Parathyroid adenoma (tissue), 2 donors: ENCODE results near the gene TMEM168.

Experiments used
- H2AFZ ChIP-seq: fragments of 300-600 bp; sonication (generic); one replicate; pipeline ENCODE4 v1.7.0; 2017; ENCODE audit warnings: antibody characterized with exemption, mild to moderate bottlenecking
- H3K27ac ChIP-seq: fragments of 300-600 bp; sonication (generic); one replicate; pipeline ENCODE4 v1.7.0; 2017
- H3K27me3 ChIP-seq: fragments of 300-600 bp; sonication (generic); one replicate; pipeline ENCODE4 v1.7.0; 2017; ENCODE audit warnings: low read length; ENCODE audit not compliant: control insufficient read depth, insufficient read depth
- H3K36me3 ChIP-seq: fragments of 300-600 bp; sonication (generic); one replicate; pipeline ENCODE4 v1.7.0; 2017; ENCODE audit warnings: low read length; ENCODE audit not compliant: control insufficient read depth, insufficient read depth
- H3K4me1 ChIP-seq: fragments of 300-600 bp; sonication (generic); one replicate; pipeline ENCODE4 v1.7.0; 2017; ENCODE audit warnings: control low read depth
- H3K4me2 ChIP-seq: fragments of 300-600 bp; sonication (generic); one replicate; pipeline ENCODE4 v1.7.0; 2017; ENCODE audit warnings: low read length
- H3K4me3 ChIP-seq: fragments of 300-600 bp; sonication (generic); one replicate; pipeline ENCODE4 v1.7.0; 2017; ENCODE audit warnings: low read depth, low read length
- H3K79me2 ChIP-seq: fragments of 300-600 bp; sonication (generic); one replicate; pipeline ENCODE4 v1.7.0; 2017; ENCODE audit warnings: control low read depth
- H3K9ac ChIP-seq: fragments of 300-600 bp; sonication (generic); one replicate; pipeline ENCODE4 v1.7.0; 2017; ENCODE audit warnings: mild to moderate bottlenecking
- H3K9me3 ChIP-seq: fragments of 300-600 bp; sonication (generic); one replicate; pipeline ENCODE4 v1.7.0; 2017; ENCODE audit warnings: low read length; ENCODE audit not compliant: control insufficient read depth
- CTCF ChIP-seq: fragments of 300-600 bp; sonication (generic); IDR thresholded peaks from one replicate; pipeline ENCODE4 v1.7.0; 2017; ENCODE audit warnings: antibody characterized with exemption, mild to moderate bottlenecking
- donor health status: primary hyperparathyroidism.

TMEM168 gene

GRCh38 chr7:112715525-112715924, 74.7 kb downstream of the TMEM168 start:
- H3K9ac ChIP-seq = no peak overlapping the region
- H2AFZ ChIP-seq = no peak overlapping the region
- H3K4me1 ChIP-seq = no peaks in the 10 kb centered on the region
- no peaks in the 10 kb centered on the region for H3K36me3 ChIP-seq
- no peaks in the 10 kb centered on the region for H3K27me3 ChIP-seq
- no peak overlapping the region for H3K4me3 ChIP-seq
- H3K9me3 ChIP-seq = no peaks in the 10 kb centered on the region
- H3K27ac ChIP-seq = no peak overlapping the region
- no peak overlapping the region for H3K4me2 ChIP-seq
- H3K79me2 ChIP-seq = no peaks in the 10 kb centered on the region
- TF ChIP-seq CTCF = no peak

GRCh38 chr7:112714917-112715316, 75.3 kb downstream of the TMEM168 start:
- Histone ChIP-seq H3K27me3 (no peaks in the 10 kb centered on the region), H3K79me2 (no peaks in the 10 kb centered on the region), H3K4me3 (no peak overlapping the region), H3K9me3 (no peaks in the 10 kb centered on the region), H3K36me3 (no peaks in the 10 kb centered on the region), H3K9ac (no peak overlapping the region), H3K4me2 (no peak overlapping the region), H3K27ac (no peak overlapping the region), H3K4me1 (no peaks in the 10 kb centered on the region), H2AFZ (no peak overlapping the region)
- no peak for TF ChIP-seq CTCF
